ENCODE measurements around the gene INPP5E.

The INPP5E gene

DNA sequence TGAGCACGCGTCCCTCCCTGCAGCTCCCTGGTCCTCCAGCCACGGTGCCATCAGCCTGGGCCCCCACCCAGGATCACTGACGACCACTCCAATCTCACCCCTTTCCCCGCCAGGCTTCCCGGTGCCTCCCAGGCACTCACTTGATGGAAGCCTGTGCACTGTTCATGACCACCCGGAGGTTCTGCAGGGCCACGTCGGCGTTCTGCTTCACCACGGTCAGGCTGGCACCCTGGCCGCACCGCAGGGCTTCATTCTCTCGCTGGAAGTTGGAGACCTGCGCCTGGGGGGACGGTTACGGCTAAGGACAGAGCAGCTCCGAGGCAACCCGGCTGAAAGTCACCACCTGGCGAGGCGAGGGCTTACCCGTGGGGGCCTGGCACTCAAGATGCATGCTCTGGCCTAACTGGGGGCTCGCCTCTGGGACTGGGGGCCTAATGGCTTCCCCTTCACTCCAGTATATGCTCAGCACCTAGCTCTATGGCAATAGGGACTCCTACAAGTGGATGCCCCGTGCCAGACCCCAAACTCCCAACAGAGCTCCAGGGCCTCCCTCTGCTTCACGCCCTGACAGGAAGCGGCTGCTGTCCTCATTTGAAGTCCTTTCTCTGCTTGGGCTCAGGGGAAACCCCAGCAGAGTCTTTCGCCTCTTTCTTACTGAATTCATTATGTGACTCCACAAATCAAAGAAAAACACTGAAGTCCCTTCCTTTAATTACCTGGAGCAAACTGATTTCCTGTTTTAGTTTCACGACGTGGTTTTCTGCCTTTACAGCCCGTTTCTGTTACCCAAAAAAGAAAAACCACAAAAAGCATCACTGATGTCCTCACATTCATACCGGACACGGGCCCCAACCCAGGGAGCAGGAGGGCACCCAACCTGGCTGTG is 35.5 kb downstream of the INPP5E start:
- no peak for DNase-seq

DNA sequence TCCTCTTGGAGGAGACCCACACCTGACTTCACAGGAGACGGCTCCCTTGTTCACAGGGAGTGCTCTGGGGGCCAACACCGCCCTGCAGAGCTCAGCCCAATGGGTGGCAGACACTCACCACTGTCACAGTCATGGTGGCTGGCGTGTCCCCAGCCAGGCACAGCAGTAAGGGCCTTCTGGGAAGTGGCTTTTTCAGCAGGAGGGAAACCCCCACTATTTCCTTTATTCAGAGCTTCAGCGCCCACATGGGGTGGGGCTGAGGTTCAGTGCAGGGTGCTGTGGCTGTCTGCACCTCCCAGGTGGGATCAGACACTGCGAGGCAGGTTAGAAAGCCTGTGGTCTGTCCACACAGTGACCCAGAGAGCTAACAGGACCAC is 36.1 kb downstream of the INPP5E start:
- DNase-seq = no peak

DNA sequence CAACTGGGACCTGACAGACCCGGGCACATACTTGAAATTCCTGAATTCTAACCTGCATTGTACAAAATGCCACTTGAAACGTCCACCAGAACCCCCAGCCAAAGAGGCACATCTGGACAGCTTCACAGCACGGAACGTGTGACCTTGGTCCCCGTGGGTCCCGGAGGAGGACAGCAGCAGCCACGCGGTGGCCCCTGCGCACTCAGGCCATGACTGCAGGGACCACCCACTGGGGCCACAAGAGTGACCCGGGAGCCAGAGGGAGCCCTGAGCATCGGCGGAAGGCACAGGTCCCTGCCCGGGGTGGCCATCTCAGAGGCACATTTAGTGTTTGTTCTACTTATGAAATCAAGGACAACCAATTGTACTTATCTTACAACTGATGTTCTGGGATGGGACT is 37.6 kb downstream of the INPP5E start:
- no peak for DNase-seq

DNA sequence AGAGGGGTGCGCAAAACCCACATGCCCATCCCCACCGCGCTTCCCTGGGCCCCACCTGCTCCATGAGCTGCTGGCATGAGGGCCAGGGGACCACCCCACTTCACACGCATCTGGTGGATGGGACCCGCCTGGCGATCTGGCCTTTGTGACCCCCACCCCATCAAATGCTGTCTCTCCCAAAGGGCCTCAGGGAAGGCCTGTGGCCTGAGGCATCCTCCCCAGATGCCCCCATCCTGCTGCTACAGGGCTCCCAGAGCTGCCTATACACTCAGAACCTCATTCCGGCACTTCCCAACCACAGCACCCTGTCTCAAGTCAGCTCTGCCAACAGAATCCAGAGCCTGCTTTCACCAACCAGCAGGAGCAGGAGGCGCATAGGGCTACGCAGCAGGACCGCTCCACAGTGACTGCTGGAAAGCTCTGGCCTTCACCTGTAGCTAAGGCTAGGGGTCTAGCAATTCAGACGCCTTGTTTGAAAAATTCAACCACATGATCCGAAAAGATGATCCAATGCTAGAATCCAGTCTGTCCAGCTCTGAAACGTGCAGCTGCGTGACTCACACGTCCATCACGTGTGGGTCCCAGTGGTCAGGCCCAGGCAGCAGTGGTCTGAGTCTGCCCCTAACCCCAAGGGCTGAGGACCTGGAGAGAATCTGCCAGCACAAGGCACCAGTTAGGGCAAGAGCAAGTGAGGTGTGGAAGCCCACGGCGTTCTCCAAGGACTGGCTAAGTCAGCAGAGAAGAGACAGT is 38.3 kb downstream of the INPP5E start:
- DNase-seq = no peak

DNA sequence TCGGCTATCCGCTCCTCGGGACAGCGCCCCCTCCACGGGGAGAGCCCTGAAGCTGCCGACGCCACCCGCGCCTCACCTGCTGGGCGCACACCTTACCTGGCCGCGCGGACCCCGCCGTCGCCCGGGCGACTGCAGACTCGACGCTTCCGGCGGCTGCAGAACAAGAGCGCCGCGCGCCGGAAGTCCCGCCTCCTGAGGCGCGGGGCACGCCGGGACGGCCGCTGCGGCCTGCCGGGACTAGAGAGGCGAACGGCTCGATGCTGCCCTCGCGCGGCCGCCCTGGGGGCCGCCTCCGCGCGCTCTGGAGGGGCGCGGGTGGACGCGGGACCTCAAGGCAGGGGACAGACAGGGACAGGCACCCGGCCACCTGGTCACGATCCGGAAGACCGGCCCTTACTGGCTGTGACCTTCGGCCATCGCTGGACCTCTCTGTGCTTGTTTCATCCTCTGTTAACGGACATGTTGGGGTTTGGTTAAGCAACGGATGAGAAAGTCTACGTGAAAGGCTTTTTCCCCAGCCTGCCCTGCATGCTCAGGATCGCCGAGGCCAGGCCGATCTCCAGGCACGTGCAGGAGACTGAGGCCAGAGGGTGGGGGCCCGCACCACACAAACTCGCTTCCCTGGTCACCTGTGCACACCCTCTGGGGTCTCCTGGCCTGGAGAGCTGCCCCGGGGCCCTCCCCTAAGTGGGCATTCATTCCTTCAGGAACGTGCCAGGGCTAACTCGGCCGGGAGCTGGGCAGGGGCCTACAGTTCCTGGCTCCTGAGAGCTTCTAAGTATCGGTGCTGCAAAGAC is 39.4 kb downstream of the INPP5E start, which contains the start of gene SNAPC4:
Gene SNAPC4 (minus strand): TSS at position 133 of the 797 bp plus-strand sequence. CDS start 1,742 bp downstream, outside the sequence.
- DNase-seq = peak; percentile 45

DNA sequence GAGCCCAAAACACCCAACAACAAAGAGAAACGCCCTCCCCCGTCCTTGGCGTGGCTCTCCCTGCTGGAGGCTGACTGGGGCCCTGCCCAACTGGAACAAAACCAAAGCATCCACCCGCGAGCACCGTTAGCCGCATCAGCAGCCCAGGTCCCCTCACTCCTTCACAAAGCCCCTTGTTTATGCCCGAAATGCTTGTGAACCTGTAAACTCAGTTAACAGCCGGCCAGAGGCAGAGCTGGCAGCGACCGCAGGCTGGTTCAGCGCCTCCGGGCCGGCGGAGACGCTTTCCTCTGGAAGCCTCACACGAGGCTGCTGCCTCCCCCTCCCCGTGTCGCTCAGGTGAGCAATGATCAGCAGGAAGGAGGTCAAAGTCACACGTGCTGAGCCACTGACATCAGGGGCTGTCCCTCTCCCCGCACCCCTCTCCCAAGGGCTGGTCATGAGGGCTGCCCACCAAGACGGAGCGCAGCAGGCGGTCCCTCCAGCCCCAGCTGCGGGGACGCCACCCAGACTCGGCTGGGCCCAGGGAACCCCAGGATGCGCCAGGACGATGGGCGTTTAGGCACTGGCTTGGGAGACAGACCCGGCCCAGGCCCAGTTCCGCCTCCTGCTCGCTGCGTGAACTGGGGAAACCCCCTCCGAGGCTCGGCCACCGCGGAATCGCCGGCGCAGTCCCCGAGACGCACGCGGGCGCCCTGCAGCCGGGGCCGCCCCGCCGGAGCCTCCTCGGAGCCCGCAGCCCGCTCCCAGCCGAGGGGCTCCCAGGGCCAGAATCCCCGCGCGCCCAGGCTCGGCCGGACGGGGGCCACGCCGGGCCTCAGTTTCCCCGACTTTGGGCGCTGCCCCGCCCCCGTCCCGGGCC is 40.2 kb downstream of the INPP5E start:
- DNase-seq = no peak

DNA sequence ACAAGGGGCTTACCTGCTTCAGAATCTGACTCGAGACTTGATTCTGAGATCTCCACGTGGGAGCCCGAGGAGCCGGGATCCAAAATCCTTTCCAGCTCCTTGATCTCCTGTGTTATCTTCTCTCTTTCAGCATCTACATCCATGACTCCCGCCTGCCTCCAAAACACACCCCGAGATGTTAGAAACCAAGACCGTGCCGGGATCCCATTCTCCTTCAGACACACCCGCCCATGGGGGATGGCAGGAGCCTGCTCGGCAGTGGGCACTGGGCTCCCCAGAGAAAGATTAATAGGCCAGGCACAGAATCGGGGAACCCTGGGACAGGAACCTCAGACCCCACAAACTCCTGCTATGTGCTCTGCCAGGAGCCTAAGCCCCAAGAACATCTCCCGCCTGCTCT is 41.4 kb downstream of the INPP5E start:
- DNase-seq = no peak

DNA sequence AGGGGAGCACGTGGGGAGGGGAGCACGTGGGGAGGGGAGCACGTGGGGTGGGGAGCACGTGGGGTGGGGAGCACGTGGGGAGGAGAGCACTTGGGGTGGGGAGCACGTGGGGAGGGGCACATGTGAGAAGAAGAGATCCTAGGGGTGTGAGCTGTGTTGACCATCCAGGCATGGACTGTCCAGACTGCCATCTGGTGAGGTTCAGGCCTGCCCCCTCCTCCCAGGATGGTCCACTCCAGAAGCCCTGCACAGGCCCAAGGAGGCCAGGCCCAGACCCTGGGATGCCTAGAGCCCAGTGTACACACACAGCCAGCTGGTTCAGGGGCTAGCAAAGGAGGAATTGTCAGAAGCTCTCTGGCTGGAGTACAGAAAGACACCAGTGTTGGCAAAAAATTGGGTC is 42.0 kb downstream of the INPP5E start:
- no peak for DNase-seq

DNA sequence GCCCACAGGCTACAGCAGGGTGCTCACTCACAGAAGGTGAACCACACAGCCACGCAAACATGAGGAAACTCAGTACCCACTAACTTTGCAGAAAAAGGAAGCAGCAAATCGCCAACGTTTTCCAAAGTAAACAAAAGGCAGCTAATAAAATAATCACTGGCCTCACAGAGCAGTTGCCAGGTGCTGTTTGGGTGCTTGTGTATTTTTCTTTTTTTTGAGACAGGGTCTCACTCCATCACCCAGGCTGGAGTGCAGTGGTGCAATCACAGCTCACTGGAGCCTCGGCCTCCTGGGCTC is 43.5 kb downstream of the INPP5E start:
- no peak for DNase-seq

DNA sequence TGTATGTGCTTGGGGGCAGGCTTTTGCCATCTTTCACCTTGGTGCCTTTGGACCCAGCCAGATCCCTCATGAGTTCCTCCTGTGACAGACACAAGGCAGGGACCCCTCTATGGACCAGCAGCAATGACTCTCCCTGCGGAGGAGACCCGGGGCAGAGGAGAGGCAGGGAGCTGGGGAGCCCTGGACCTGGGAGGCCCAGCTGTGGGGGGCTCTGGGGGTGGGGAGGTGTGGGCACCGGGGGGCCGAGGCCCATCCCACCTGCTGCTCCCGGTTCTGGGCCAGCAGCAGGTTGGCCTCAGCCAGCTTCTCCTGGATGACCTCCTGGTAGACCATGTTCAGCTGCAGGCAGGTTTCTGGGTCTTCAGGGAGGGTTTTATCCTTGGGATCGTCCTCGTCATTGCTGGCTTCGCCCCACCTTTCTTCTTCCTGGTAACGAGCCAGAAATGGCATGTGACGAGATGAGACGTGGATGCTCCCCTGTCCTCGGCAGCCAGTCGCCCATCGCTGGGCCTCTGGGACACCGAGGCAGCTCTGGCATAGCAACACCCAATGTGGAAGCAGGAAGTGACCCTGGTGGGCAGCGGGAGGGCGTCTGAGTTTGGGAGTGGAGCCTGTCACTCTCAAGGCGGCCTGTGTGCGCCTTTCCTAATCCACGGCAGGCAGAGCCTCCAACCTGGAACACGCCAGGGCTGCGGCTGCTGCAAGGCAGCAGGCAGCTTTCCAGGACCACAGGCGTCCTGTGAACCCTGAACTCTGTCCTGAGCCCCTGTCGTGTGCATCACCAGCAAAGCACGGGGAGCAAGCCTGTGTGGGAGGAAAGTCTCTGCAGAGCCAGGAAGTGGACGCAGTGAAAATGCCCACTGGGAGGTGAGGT is 44.1 kb downstream of the INPP5E start:
- DNase-seq = no peak

DNA sequence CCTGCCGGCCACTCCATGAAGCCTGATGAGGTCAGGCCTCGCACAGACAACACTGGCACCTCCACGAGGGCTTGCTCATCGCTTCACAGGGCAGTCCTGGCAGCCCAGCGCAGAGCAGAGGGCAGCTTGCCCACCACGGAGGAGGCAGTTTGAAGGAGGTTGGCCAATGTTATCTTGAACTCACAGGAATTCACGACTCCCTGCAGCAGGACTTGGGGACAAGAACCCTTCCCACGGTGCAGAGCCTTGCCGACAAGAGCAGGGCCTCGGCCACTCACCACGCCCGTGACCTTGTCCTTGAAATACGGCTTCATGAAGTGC is 44.7 kb downstream of the INPP5E start:
- DNase-seq = no peak

DNA sequence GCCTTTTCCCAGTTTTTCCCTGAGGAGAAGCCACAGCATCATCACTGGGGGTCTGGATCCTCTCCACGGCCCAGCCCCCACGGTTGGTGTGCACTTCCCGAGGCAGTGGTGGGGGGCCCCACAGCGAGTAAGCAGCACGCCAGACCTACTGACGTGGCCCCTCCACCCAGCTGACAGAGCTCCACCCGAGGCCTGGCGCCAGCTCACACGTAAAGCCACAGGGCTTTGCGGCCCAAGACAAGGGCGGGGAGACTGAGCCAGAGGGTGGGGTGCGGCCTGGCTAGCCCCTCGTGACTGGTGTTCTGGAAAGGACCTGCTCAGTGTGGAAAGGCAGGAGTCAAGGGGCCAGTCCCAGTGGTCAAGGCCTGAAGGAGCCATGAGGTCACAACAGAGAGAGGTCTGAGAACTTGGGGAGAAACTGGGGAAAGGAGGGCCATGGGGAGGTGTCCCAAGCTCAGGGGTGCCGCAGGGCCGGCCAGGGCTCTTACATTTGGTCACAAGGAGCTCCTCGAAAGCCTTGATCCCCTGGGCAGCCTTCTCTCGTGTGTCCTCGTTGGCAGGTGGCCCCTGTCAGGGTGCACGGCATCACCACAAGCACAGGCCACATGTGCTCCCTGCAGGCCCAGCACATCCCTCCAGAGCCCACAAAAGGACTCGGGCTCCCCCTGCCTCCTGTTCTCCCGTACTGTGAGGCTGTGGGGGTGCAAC is 45.2 kb downstream of the INPP5E start:
- DNase-seq = no peak

DNA sequence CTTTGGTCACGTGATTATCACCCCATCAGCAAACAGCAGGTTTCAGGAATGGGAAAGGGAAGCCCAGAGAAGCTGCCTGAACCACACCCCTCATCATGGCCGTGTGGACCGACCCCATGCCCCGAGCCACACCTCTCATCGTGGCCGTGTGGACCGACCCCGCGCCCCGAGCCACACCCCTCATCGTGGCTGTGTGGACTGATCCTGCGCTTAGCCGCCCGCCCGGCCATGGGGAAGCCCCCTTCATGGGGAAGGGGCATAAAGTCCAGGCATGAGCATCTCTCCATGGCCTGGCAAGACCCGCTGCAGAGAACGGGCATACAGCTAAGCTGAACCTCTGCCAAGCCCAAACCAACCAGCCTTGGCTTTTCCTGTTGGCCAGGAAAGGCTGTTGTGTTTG is 46.1 kb downstream of the INPP5E start:
- no peak for DNase-seq

DNA sequence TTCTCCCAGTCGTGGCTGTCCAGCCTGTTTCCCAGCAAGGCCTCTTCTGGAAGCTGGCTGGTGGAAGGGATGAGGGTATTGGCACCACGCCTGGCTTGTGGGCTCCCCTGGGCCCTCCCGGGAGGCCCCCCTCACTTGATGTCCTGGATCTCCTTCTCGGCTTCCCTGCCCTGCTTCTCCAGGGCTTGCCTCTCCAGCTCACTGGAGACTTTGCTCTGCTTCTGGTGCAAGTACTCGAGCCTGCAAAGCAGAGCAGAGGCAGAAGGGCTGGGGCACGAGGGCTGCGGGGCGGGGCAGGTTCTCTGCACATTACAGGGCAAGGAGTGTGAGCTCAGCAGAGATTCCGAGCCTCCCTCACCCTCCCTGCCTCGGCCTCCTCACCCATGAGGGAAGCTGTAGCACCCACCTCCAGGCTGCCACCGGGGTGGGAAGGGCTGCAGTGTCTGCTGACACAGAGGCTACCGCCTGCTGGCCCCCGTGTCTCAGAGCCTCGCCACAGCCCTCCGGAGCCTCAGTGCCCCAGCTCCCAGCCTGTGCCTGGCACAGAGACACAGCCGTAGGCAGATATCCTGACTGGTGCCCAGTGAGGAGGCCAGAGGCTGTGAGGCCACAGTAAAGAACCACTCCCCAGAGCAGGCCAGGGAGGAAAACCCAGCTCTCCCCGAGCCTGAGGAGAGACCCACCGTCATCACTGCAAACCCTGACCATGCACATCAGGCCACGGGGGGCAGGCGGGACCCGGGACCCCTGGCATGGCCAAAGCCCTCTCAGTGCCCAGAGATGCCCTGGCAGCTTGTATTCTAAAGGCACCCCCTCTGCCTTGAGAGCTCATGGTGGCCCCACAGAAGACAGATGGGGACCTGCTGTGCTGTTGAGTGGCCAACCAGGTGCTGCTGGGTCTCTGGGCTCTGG is 46.9 kb downstream of the INPP5E start:
- no peak for DNase-seq

DNA sequence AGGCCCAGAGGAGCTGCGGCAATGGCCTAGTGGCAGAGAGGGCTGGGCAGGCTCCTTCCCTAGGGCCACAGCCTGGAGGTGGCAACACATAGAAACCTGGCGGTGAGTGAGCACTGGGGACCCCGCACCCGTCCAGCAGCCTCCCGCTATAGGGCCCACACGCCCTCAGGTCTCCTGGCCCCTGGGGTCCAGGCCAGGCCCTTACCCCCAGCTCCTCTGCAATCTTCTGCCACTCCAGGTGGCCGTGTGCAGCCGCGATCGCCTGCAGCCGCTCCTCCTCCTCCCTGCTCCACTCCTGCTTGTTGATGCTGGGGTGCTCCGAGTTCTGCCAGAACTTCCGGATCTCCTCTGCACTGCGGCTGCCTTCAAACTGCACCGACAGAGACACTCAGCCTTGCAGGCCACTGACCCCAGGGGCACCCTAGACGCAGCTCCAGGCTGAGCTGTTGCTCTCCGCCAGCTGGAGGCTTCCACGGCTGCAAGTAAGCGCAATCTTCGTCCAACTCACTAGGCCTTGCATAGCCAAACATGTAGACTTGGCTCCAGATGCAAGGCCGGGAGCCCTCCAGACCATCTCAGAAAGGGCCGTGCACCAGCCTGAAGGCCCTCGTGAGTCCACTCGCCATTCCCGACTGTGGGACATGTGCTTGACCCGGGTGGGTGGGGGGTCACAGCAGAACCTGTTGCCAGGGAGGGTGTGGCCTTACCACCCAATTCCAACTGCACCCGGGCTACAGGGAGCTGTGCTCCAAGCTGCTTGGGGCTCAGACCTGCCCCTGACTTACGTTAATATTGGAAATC is 47.7 kb downstream of the INPP5E start:
- DNase-seq = no peak

DNA sequence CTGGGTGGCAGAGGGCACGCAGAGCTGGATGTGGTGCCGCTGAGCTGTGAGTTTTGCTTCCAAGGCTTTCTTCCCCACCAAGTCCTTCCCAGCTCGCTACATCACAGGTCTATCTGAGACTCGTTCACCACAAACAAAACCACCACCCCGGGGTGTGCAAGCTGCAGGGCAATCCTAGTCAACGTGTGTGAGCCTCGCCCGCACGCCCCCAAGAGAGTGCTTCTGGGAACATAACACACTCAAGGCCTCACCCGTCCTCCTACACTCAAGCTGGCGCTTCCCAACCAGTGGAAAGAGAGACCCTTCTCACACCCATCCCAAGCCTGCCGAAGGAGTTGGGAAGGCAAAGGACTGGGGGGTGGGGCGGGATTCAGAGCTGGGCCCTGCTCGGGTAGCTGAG is 50.2 kb downstream of the INPP5E start:
- DNase-seq = no peak

DNA sequence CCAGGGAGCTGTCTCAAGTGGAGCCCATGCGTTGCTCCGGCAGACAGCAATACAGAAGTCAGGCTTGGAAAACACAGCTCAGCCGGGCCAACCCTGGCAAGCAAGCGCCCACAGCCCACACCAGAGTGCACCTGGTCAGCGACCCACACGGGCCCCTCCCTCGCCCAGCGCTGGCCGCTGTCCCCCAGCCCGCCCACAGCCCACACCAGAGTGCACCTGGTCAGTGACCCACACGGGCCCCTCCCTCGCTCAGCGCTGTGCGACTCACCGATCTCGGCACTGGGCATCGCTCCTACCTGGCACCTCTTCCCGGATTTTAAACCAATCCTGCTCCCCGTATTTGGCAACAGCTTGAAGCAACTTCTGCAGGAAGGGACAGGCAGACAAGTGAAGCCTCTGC is 52.4 kb downstream of the INPP5E start:
- DNase-seq = no peak

DNA sequence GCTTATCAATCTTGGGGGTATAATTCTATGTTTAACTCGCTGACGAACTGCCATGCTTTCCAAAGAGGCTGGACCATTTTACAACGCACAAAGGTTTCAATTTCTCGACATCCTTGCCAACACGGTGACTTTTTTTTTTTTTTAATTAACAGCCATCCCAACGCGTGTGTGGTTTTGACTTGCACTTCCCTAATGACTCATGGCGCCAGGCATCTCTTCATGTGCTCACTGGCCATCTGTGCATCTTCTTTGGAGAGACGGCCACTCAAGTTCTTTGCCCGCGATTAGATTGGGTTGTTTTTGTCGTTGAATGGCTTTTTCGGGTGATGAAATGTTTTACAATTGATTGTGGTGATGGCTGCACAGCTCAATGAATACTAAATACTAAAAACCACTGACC is 53.6 kb downstream of the INPP5E start:
- no peak for DNase-seq

DNA sequence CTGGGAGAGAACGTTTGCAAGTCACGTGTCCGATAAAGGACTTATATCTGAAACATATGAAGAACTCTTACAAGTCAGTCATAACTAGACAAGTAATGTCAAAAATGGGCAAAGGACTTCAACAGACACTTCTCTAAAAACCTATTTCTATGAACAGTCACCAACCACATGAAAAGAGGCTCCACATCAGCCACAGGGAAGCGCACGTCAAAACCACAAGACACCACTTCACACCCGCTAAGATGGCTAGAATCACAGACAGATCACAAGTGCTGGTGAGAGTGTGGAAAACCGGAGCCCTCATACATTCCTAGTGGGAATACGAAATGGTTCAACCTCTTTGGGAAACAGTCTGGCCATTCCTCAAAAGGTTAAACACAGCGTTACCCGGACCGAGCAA is 54.6 kb downstream of the INPP5E start:
- DNase-seq = no peak

Data from NCI-H1436 treated with DMSO at 0.1 percent for 48 hours (cell line).